ENCODE results near the gene MAML3. TPM values are rescaled to one million over a fixed set of nuclear protein-coding genes. Genes with fewer than 3 reads are reported as not detected.

The MAML3 gene
- total and polyA plus RNA-seq, 8 donors: 5.8 to 18.7 (median 16.7) TPM

DNA sequence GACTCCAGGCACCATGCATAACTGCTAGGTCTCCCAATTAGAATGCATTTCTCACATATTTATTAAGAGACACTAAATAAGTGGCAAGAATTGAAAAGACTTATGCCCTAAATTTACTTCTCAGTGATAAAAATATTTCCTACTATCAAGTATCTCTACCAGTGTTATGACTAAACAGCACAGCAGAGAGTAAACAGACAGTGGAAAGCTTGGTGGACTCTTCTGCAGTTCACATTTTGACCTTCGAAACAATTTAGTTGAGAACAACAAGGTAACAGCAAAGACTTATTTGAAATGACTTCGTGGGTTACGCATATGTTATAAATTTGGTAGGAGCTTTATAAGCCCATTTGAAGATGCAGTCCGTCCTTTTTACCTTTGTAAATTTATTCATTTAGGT lies 16.3 kb upstream of the MAML3 start:
- Histone ChIP-seq H3K4me3 (no peak overlapping the region), H3K36me3 (no peaks in the 10 kb centered on the region), H3K9me3 (no peaks in the 10 kb centered on the region), H3K27ac (no peak overlapping the region), H3K27me3 (no peaks in the 10 kb centered on the region), H3K4me1 (no peaks in the 10 kb centered on the region)
- ATAC-seq (no peak), DNase-seq (no peak)
- TF ChIP-seq, protein P1, sequence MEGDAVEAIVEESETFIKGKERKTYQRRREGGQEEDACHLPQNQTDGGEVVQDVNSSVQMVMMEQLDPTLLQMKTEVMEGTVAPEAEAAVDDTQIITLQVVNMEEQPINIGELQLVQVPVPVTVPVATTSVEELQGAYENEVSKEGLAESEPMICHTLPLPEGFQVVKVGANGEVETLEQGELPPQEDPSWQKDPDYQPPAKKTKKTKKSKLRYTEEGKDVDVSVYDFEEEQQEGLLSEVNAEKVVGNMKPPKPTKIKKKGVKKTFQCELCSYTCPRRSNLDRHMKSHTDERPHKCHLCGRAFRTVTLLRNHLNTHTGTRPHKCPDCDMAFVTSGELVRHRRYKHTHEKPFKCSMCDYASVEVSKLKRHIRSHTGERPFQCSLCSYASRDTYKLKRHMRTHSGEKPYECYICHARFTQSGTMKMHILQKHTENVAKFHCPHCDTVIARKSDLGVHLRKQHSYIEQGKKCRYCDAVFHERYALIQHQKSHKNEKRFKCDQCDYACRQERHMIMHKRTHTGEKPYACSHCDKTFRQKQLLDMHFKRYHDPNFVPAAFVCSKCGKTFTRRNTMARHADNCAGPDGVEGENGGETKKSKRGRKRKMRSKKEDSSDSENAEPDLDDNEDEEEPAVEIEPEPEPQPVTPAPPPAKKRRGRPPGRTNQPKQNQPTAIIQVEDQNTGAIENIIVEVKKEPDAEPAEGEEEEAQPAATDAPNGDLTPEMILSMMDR (IDR thresholded peaks at IDR 0.05): no peak
- intact Hi-C loops (cut with DNase I): no loop called here

DNA sequence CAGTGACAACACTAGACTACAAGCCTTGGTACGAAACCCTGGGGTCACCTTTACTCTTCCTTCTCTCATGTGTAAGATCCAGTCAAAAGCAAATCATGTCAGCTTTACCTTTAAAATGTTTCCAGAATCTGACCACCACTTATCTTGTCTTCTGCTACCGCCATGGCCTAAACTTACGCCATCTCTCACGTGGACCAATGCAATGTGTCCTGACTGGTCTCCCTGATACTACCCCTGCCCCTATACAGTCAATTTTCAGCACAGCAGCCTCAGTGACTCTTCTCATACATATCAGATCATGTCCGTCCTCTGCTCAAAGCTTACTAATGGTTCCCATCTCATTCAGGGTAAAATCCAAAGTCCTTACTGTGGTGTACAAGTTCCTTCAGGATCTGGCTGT lies 15.0 kb upstream of the MAML3 start:
- TF ChIP-seq, protein P1 (IDR thresholded peaks at IDR 0.05): no peak
- H3K4me1 ChIP-seq: no peaks in the 10 kb centered on the region
- ATAC-seq: no peak
- DNase-seq: no peak
- no peak overlapping the region for H3K27ac ChIP-seq
- H3K9me3 ChIP-seq: no peaks in the 10 kb centered on the region
- intact Hi-C loops (cut with DNase I): no loop called here
- H3K36me3 ChIP-seq: no peaks in the 10 kb centered on the region
- H3K4me3 ChIP-seq: no peak overlapping the region
- H3K27me3 ChIP-seq: no peaks in the 10 kb centered on the region

DNA sequence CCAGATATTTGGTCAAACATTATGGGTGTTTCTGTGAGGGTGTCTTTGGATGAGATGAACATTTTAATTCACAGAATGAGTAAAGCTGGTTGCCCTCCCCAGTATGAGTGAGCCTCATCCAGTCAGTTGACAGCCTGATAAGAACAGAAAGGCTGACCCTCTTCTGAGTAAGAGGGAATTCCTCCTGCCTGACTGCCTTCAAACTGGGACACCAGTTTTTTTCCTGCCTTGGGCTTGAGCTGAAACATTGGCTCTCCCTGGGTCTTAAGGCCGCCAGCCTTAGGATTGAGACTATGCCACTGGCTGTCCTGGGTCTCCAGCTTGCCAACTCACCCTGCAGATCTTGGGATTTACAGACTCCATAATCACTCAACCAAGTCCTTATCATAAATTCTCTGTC lies 14.5 kb upstream of the MAML3 start:
- no peak for DNase-seq
- Histone ChIP-seq H3K27ac (no peak overlapping the region), H3K4me1 (no peaks in the 10 kb centered on the region), H3K4me3 (no peak overlapping the region), H3K36me3 (no peaks in the 10 kb centered on the region), H3K27me3 (no peaks in the 10 kb centered on the region), H3K9me3 (no peaks in the 10 kb centered on the region)
- intact Hi-C loops (cut with DNase I): no loop called here
- TF ChIP-seq, protein P1 (IDR thresholded peaks at IDR 0.05): no peak
- ATAC-seq: no peak

DNA sequence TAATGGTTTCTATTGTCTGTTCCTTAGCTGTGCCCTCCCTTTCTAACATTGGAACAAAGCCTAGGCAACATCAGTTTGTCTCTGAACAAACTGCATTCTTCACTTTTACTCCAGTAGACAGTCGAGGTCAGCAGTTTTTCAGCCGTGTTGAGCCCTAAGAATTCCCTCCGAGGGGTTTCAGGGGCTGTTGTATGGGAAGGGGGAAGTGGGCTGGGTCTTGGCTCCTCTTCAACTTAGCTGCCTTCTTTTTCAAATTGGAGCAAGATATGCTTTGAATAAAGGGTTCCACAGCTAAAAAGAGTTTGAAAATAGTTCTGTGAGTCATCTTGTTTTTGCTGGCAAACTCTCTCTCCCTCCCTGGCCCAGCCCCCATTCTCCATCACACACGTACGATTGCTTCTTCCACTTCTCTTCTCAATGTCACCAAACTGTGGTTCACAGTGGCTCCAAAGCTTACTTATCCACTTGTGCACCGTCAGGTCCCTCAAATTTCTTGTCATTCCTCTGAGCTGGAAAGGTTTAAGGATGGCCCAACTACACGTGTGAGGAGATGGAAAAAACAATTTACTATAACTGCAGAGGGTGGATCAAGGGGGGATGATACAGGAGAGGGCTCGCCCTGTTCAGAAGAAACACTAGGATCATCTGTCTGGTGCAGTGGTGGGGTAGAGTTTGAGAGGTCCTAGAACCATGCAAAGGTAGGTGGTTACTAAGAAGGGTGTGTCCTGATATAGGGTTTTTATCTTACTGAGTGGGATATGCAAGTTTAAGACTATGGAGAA lies 9.2 kb upstream of the MAML3 start:
- intact Hi-C loops (cut with DNase I): loop anchor here in 1 of 2 donors (5.0 kb wide), 1 partner anchor 74 kb away; no protein-coding TSS in a partner anchor
- Histone ChIP-seq H3K4me3 (no peak overlapping the region), H3K27ac (no peak overlapping the region), H3K4me1 (peaks cover 0 to 14% of the 10 kb centered on the region in 2 donors), H3K27me3 (no peaks in the 10 kb centered on the region), H3K36me3 (no peaks in the 10 kb centered on the region), H3K9me3 (no peaks in the 10 kb centered on the region)
- TF ChIP-seq, protein P1 (IDR thresholded peaks at IDR 0.05): no peak
- peak; percentile 20 for ATAC-seq
- DNase-seq: no peak

DNA sequence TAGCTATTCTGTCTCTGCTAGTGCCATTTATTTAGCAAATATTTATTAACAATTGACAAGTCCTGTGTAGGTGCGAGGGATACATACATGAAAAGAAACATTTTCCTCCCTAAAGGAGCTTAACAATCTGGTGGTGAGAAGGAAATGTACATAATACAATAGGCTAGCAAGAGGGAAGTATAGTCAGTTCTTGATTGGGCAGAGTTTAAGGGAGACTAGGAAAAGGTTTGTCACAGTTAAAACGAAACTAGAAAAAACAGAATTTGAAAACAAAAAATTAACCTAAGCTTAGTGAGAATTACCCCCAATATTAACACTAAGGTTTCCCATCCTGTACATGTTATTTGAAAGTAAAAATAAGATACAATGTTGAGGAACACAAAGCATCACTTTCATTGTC lies 8.6 kb upstream of the MAML3 start:
- H3K27ac ChIP-seq: no peak overlapping the region
- TF ChIP-seq, protein P1 (IDR thresholded peaks at IDR 0.05): no peak

More for the DNA sequence above, 8.6 kb upstream of the MAML3 start:
- DNase-seq (no peak), ATAC-seq (no peak)
- Histone ChIP-seq H3K4me1 (peaks cover 0 to 14% of the 10 kb centered on the region in 2 donors), H3K9me3 (no peaks in the 10 kb centered on the region), H3K36me3 (no peaks in the 10 kb centered on the region), H3K27me3 (no peaks in the 10 kb centered on the region), H3K4me3 (no peak overlapping the region)
- intact Hi-C loops (cut with DNase I): loop anchor here in 1 of 2 donors (5.0 kb wide), 1 partner anchor 75 kb away; no protein-coding TSS in a partner anchor
